NCI-H146 treated with DMSO at 0.1 percent for 48 hours (cell line): ENCODE data around the gene BFSP2.
"Not testable (repeated sequence)": the region's sequence is repeated elsewhere in the genome, so short reads cannot be mapped to it uniquely, and the experiment has no call there.

ENCODE experiments used
- DNase-seq: peaks from one replicate; lab custom pipeline; 2025; ENCODE audit not compliant: unreplicated experiment; lab: John Stamatoyannopoulos, UW

Gene BFSP2

GRCh38 chr3:133512416-133513089 lies 112.7 kb downstream of the BFSP2 start:
- DNase-seq, result no peak

GRCh38 chr3:133514418-133514817 lies 114.6 kb downstream of the BFSP2 start:
- DNase-seq, result no peak

- DNase-seq, result no peak
These were observed 115.3 kb downstream of the BFSP2 start for GRCh38 chr3:133515127-133515526.

GRCh38 chr3:133520286-133520685 lies 120.4 kb downstream of the BFSP2 start:
- DNase-seq, result no peak

GRCh38 chr3:133520938-133521337 lies 121.1 kb downstream of the BFSP2 start:
- DNase-seq, result not testable (repeated sequence)

- DNase-seq, result no peak
These were observed 122.1 kb downstream of the BFSP2 start for GRCh38 chr3:133521946-133522345.

- DNase-seq, result not testable (repeated sequence)
These were observed 123.9 kb downstream of the BFSP2 start for GRCh38 chr3:133523758-133524157.
